ENCODE results near the gene FAS.
A peak's percentile ranks its signal among the peaks of the same experiment; 100 is the strongest.

The FAS gene

GRCh38 chr10:88971221-88972061, 19.2 kb upstream of the FAS start:
- no peak for DNase-seq (ENCODE audit: low read depth in 2 of 2)

DNA sequence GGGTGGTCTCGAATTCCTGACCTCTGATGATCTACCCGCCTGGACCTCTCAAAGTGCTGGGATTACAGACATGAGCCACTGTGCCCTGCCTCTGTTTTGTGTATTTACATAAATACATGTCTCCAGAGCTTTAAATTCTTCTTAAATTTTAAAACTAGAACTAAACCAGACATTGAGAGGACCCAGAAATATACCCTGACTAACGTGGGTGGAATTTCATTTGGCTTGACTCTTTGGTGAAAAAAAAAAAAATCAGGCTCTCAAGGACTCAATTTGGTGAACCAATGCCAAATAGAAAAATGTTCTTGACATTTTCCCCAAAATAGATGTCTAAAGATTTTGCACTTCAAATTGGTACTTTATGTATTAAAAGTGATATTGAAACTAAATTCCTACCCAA, 16.6 kb upstream of the FAS start:
- DNase-seq (ENCODE audit: low read depth in 2 of 2): no peak

DNA sequence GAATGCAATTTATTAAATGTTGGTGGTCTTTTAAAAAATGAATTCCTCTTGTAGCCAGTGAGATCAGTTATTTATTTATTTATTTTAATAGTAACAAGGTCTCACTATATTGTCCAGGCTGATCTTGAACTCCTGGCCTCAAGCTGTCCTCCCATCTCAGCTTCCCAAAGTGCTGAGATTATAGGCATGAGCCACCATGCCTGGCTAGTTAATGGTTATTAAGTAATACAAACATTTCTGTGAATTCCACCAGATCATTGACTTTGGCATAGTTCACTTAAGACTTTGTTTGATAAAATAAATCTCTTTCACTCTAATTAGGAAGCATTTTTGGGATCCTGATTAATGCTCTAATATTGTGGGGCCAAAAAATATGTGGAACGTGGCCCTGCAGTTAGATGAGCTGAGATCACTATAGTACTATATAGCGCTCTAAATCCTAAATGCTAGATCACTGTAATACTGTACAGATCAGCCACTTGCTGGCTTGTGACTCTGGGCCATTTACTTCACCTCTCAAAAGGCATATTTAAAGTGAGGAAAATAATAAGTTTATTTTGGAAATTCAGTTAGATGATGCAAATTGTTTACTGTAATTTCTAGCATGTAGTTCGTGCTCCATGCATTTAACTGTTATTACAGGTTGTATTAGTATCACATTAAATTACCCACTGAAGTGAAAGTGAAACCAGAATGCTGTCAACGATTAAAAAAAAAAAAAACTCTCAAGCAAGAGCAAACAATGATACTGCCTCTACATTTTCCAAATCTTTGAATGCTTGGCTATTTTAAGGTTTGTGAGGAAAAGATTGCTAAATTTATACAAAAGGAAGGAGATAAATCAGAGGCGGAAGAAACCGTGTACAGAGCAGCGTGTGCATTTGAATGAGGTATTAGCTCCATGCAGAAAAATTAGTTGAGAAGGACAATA, 15.9 kb upstream of the FAS start:
- no peak for DNase-seq (ENCODE audit: low read depth in 2 of 2)

DNA sequence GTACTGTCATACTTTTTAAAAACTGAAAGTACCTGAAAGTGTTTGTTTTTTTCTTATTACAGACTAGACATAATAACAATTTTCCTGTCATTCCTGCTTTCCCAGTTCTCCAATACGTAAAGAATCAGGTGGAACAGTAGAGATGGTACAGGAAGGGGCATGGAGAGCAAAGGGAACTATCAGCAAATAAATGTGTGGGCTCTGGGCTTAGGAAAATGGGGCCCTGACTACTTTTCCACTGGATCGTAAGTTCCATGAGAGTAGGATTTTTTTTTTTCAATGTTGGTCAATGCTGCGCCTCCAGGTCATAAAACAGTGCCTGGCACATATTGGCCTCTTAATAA, 15.2 kb upstream of the FAS start:
- no peak for DNase-seq (ENCODE audit: low read depth in 2 of 2)

DNA sequence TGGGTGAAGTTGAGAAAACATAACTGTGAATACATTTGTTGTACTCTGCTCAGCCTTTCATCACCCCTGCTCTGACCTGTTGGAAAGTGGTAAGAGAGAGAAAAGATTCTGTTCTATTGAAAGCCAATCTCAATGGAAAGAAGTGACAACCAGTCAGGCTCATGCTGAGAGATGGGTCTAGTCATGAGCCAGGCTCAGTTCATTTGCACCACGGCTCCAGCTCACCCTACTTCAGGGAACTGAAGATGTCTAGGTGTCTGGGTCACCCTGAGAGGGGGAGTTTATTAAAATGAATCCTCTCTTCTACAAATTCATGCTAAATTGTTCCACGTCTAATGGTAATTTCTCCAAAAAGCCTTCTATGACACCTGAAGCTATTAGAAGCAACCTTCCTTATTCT, 12.1 kb upstream of the FAS start:
- DNase-seq (ENCODE audit: low read depth in 2 of 2): no peak

- no peak for DNase-seq (ENCODE audit: low read depth in 2 of 2)
Observed at GRCh38 chr10:88979153-88979562, 11.4 kb upstream of the FAS start.

GRCh38 chr10:88979603-88980002, 11.0 kb upstream of the FAS start:
- no peak for DNase-seq (ENCODE audit: low read depth in 2 of 2)

DNA sequence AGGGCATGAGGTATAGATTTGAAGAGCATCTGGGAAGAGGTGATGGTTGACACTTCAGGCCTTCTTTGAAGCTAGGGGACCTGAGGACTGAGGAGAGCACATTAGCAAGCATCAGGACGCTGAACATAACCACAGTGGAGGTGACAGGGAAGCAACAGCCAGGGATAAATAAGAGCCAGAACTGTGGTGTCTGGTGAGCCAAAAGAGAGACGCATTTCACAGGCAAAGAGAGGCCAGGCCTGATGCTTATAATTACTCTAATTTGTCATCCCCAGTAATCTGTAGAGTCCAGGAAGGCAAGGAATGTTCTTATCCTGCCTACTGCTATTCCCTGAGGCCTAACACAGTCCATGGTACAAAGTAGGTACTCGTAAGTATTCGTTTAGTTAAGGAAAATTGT, 10.4 kb upstream of the FAS start:
- no peak for DNase-seq (ENCODE audit: low read depth in 2 of 2)

DNA sequence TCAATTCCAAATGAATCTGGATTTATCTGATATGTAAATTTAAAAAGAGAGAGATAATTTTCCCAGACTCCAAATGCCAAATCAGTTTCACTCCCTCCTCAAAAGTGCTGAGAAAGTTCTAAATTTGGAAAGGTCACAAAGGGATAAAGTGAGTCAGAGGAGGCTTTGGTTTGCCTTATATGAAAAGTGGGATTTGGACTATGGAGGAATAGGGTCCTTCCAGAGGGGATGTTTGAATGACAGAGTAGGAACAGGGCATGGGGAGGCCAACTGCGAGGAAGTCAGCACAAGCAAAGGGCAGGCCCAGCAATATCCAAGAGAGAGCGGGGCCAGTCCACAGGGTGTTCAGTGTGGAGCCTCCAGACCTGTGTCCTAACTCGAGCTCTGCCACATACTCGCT, 9.8 kb upstream of the FAS start:
- no peak for DNase-seq (ENCODE audit: low read depth in 2 of 2)

DNA sequence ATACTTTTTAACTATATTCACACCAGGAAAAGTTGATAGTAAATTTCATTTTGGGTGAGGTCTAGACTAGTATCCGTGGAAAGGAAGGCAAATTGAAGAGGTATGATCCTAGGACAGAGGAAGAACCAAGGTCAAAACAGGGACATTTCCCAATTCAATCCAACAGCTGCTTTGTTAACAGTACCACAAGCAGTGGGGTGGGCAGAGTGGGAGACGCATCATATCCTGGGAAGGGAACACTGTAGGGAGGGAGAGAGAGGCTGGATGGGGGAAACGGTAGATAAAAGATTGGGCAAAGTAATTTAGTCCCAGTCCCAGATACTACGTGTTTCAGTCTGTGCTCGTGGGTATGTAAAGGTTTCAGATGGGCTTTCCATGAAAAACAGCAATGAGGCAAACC, 9.2 kb upstream of the FAS start:
- DNase-seq (ENCODE audit: low read depth in 2 of 2): no peak

GRCh38 chr10:88982366-88982765, 8.2 kb upstream of the FAS start:
- no peak for DNase-seq (ENCODE audit: low read depth in 2 of 2)

GRCh38 chr10:88983206-88983605, 7.4 kb upstream of the FAS start:
- no peak for DNase-seq (ENCODE audit: low read depth in 2 of 2)

GRCh38 chr10:88983939-88984338, 6.7 kb upstream of the FAS start:
- DNase-seq (ENCODE audit: low read depth in 2 of 2): no peak

- no peak for DNase-seq (ENCODE audit: low read depth in 2 of 2)
Observed at GRCh38 chr10:88984525-88984924, 6.1 kb upstream of the FAS start.

- no peak for DNase-seq (ENCODE audit: low read depth in 2 of 2)
Observed at GRCh38 chr10:88986549-88987242, 3.9 kb upstream of the FAS start.

DNA sequence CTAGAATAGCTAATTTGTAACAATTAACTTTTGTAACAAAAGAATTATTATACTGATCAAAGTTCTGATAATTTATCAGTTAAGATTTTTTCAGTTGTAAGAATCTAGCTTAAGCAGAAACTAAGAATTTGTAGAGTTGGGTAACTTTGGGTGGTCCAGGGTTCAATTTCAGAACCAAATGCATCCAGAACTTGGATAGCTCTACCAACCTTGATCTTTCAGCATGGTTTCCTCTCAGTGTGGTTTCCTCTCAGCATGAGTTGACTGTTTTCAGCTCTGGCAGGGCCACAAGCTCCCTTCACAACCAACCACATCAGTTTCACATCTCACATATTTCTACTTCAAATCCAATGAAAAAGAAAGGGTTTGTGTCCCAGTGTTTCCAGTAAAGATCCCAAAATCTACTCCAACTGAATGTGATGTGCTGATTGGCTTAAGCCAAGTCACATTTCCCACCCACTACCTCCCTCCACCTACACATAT, 3.3 kb upstream of the FAS start:
- DNase-seq (ENCODE audit: low read depth in 2 of 2): no peak

DNA sequence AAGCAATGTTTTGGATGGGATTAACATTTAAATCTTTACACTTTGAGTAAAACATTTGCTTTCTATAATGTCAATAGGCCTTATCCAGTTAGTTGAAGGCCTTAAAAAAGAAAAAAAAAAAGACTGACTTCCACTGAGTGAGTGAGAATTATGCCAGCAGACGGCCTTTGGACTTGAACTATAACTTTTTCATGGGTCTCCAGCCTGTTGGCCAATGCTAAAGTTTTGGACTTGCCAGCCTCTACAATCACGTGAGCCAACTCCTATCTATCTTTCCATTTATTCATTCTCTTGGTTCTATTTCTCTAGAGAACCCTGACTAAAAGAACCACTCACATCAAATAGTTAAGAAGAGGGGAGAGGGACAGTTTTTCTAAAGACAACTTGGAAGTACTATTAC, 2.8 kb upstream of the FAS start:
- no peak for DNase-seq (ENCODE audit: low read depth in 2 of 2)

DNA sequence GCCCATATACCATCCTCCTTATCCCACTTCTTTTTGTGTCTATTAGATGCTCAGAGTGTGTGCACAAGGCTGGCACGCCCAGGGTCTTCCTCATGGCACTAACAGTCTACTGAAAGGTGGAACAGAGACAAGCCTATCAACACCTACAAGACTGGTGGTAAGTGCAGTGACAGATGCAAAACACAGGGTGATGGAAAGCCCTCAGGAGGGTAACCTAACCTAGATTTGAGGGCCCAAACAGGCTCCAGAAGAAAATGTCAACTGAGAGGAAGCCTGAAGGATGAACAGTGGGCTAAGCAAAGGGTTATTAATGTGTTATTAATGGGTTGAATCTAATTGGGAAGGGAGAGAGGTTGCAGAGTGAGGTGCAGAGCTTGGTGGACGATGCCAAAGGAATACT, 1.2 kb upstream of the FAS start:
- no peak for DNase-seq (ENCODE audit: low read depth in 2 of 2)

DNA sequence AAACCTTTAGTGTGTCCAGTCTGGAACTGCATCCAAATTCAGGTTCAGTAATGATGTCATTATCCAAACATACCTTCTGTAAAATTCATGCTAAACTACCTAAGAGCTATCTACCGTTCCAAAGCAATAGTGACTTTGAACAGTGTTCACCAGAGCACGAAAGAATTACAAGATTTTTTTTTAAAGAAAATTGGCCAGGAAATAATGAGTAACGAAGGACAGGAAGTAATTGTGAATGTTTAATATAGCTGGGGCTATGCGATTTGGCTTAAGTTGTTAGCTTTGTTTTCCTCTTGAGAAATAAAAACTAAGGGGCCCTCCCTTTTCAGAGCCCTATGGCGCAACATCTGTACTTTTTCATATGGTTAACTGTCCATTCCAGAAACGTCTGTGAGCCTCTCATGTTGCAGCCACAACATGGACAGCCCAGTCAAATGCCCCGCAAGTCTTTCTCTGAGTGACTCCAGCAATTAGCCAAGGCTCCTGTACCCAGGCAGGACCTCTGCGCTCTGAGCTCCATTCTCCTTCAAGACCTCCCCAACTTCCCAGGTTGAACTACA, 694 bp upstream of the FAS start:
- DNase-seq (ENCODE audit: low read depth in 2 of 2): no peak

DNA sequence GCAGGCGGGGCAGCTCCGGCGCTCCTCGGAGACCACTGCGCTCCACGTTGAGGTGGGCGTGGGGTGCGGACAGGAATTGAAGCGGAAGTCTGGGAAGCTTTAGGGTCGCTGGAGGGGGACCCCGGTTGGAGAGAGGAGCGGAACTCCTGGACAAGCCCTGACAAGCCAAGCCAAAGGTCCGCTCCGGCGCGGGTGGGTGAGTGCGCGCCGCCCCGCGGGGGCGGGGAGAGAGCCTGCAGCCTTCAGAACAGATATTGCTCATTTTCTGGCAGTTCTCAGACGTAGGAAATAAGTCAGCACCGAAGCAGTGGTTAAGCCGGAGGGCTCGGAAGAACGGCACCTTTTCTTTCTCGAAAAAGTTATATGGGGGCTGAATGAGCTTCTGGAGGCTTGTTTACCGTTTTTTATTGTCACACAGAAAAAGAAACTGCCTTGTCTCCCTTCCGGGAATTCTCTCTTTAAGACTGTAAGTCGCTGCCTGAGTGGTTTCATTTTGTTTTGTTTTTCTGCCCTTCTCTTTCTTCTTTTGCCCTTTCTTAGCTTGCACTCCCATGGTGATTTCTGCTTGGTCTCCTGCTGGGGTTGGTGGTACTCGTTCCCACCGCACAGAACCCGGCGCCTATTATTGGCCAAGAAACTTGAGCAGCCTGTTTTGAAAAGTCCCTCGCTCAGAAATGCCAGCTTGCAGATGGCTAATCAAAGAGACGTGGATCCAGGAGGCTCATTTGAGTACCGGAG, 732 bp downstream of the FAS start:
- peak; percentile 62 to 64 for DNase-seq (ENCODE audit: low read depth in 2 of 2)

GRCh38 chr10:88991899-88992320, 1.3 kb downstream of the FAS start:
- DNase-seq (ENCODE audit: low read depth in 2 of 2): no peak

All from stimulated activated CD4-positive, alpha-beta T cell treated with anti-CD3 and anti-CD28 coated beads, Interleukin-4, amount 100 ng/mL, for 48 hours (primary cell).